HG02885 (cell line): ENCODE data around the gene ACTR8.
"Not testable (repeated sequence)": the region's sequence is repeated elsewhere in the genome, so short reads cannot be mapped to it uniquely, and the experiment has no call there.

Source experiments
- ATAC-seq: cut with Tn5 transposase; IDR thresholded peaks from one replicate; pipeline ENCODE4 v1.9.1; 2021; ENCODE audit warnings: mild to moderate bottlenecking; ENCODE audit not compliant: unreplicated experiment, poor library complexity

ACTR8 gene, protein sequence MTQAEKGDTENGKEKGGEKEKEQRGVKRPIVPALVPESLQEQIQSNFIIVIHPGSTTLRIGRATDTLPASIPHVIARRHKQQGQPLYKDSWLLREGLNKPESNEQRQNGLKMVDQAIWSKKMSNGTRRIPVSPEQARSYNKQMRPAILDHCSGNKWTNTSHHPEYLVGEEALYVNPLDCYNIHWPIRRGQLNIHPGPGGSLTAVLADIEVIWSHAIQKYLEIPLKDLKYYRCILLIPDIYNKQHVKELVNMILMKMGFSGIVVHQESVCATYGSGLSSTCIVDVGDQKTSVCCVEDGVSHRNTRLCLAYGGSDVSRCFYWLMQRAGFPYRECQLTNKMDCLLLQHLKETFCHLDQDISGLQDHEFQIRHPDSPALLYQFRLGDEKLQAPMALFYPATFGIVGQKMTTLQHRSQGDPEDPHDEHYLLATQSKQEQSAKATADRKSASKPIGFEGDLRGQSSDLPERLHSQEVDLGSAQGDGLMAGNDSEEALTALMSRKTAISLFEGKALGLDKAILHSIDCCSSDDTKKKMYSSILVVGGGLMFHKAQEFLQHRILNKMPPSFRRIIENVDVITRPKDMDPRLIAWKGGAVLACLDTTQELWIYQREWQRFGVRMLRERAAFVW

DNA sequence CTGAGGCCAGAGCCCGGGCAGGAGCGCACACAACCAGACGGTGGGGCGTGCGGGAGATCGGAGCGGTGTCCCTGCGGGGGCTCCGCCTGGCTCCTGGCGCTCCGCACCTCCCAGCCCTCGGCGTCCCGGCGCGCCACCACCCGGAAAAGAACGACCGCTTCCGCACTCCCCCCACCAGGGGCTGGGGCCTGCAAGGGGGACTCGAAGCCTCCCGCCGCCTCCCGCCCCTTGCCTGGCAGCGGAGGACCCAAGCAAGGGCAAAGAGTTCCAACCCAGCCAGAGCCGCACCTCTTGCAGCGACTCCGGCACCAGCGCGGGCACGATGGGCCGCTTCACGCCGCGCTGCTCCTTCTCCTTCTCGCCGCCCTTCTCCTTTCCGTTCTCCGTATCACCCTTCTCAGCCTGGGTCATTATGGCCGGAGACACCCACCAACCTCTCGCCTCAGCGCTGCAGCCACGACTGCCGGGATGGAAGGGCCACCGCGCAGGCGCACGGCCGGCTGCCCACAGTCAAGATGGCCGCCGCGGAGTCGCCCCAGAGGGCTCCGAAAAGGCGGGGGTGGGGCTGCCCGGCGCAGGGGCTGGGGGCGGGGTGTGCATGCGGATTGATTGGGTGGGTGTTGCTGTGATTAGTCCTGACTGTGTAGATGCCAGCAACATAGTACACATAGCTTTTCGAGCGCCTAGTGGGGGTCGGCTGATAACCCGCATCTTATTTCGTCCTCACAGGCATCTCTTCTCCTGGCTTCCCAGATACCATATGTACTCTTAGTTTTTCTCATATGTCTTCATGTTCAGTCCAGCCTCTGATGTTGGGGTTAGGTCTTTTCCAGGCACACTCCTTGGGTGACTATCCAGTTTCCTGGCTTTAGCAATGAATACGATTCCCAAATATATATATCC lies at the start of gene ACTR8:
ACTR8 (minus strand) TSS at position 462 of the 903 bp plus-strand sequence; CDS start at position 411, 51 bp downstream.
- ATAC-seq: peak; percentile 86

DNA sequence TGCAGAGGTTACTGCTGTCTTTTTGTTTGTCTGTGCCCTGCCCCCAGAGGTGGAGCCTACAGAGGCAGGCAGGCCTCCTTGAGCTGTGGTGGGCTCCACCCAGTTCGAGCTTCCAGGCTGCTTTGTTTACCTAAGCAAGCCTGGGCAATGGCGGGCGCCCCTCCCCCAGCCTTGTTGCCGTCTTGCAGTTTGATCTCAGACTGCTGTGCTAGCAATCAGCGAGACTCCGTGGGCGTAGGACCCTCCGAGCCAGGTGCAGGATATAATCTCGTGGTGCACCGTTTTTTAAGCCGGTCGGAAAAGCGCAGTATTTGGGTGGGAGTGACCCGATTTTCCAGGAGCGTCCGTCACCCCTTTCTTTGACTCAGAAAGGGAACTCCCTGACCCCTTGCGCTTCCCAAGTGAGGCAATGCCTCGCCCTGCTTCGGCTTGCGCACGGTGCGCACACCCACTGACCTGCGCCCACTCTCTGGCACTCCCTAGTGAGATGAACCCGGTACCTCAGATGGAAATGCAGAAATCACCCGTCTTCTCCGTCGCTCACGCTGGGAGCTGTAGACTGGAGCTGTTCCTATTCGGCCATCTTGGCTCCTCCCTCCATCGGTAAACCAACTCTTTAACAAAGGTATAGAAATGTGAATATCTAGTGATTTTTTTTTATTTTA lies 45.4 kb upstream of the ACTR8 start:
- not testable (repeated sequence) for ATAC-seq

DNA sequence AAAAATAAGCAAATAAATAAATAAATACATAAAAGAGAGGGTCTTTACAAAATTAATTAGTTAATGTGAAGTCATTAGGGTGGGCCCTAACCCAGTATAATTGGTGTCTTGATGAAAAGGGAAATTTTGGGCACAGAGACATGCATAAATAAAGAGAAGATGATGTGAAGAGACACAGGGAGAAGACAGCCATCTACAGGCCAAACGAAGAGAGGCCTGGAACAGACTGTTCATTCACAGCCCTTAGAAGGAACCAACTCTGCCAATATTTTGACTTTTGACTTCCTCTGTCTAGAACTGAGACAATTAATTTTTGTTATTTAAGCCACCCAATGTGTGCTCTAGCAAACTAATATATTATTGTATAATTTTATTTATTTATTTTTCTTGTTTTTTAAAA lies 39.3 kb upstream of the ACTR8 start:
- ATAC-seq: no peak

DNA sequence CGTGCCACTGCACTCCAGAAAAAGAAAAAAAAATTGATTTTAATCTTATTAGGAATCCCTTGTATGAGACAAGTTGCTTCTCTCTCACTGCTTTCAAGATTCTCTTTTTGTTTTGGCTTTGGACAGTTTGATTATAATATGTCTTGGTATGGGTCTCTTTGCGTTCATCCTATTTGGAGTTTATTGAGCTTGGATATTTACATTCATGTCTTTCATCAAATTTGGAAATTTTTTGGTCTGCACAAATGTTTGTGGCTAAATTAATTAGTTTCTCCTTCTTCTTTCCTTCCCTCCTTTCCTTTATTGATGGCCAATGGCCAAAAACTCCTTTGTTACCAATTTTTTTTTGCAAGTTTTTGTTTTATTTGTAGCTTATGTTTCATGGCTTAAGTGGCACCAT lies 37.8 kb upstream of the ACTR8 start:
- no peak for ATAC-seq

DNA sequence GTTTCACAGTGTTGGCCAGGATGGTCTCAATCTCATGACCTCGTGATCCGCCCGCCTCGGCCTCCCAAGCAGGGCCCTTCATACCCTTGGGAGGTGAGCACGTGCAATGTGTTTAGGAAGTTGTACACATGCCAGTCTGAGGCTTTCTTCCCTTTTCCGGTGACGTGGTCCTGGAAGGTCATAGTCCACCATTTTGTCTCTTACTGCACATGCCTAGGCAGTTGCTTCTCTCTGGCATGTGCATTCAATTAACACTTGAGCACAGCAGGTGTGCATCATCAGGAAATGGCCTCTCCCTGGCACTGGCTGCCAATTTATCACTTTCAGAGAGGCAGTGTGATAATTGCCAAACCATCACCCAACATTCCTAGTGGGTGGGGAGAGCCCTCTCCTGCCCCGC lies 31.4 kb upstream of the ACTR8 start:
- no peak for ATAC-seq

DNA sequence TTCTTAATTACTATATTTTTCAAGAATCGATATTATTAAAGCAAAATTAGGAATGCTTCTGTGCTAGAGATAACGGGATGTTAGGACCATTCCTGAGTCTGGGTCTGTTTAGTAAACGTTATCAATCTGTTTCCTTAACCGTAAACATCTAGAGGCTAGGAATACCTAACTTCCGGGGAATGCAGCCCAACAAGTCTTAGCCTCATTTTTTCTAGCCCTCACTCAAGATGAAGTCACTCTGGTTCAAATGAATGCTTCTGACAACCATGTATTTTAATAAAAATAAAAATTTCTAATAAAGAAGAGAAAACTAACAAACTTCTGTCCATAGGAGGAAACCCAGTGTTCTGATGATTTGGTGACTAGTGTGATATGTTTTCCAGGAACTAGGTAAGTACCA lies 20.8 kb upstream of the ACTR8 start:
- no peak for ATAC-seq

DNA sequence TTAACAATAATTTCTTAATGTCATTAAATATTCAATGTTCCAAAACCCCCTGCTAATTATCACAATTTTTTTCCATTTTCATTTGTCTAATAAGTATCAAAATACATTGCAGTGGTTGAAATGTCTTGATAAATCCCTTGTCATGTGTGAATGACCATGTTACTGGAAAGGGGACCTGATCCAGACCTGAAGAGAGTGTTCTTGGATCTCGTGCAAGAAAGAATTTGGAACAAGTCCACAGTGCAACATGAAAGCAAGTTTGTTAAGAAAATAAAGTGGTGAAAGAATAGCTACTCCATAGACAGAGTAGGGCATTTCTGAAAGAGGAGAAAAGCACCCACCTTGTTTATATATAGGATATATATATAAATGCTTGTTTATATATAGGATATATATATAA lies 20.1 kb upstream of the ACTR8 start:
- no peak for ATAC-seq

DNA sequence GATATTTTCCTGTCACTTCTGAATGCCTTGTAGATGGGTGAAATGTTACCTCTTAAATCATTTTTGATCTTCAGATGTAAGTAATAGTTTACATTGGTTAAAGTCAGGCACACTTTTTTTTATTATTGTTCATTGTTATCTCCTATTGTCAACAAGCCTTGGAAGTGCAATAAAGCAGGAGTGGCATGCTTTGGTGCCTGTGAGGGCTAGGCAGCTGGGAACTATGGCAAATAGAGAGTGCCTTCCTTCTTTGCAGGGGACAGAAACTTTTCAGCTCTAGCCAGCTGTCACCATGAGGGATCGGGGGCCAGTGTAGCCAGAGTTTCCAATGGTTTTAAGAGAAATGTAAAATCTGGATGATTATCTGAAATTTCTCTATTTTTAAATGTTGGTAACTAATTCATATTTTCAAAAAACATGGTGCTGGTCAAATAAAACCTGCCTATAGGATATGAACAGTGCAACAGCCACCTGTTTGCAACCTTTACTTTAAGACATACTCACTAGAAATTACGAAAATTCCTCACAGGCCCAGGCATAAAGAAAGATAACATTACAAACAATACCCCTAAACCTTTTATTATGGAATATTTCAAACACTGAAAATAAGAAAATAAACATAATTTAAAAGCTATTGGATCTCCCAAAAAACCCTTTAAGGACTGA lies 18.8 kb upstream of the ACTR8 start:
- no peak for ATAC-seq

DNA sequence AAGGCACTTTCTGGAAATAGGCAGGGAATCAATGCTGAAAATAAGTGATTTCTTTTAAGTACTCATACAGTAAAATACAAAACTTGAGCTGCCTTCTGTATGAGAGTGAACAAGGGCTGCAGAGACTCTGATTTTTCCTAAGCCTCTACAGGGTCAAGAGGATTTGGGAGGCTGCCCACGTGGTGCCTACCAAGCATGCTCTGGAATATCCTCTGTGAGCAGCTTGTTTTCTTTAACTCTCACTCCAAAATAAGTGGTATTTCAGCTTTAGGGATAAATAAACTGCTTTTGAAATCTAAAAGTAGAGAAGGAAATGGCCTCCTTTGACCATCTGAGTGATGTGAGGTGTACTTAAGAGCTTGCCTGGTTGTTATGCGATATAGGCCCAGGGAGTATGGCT lies 17.8 kb upstream of the ACTR8 start:
- ATAC-seq: no peak

DNA sequence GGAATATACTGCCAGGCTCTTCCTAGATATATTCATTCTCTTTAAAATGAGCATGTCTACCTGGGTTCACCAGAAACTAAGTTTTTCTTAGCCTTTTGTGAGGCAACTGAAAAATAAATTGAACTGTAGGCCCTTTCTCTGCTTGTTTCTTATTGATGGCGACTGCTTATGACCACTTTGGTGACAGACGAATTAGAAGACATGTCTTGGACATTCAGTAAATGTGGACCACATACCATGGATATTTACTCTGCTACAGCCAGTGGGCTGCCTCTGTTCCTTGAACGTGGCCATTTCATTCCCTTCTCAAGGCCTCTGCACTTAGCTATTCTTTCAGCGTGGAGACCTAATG lies 10.3 kb upstream of the ACTR8 start:
- ATAC-seq: no peak

DNA sequence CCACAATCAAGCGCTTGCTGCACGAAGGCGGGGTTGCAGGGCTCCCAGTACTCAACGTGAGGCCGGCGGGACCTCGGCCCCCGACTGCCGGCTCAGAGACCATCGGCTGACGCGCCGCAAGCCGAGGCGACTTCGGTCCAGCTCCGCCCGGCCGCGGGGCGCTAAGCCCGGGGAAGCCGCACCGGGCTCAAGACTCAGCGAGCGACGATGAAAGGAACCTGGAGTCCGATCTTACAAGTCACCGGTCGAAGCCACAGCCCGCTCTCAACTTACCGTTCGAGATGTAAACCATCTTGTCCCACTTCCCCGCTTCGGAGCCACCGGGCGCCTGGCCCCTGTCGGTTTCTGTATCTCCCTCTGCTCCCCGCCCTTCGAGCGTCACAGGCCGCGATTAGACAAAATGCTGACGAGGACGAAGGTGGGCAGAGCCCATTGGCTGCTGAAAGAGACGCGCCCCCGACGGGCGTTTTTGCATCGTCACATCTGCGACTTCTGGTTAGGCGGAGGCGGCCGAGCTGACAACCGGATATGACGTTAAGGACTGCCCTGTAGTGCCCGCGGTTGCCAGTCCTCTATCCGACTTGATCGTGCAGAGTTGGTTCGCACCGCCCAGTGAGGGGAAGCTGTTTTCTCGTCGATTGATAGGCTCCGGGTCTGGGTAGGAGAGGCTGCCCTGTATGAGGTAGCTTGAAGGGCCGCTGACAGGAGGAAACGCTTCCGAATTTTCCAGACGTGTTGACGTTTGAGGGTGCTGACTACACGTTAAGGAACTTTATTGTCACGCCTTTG lies 9.7 kb upstream of the ACTR8 start, which contains the start of gene SELENOK:
SELENOK (minus strand) TSS at position 363 of the 789 bp plus-strand sequence.
- peak; percentile 96 for ATAC-seq

DNA sequence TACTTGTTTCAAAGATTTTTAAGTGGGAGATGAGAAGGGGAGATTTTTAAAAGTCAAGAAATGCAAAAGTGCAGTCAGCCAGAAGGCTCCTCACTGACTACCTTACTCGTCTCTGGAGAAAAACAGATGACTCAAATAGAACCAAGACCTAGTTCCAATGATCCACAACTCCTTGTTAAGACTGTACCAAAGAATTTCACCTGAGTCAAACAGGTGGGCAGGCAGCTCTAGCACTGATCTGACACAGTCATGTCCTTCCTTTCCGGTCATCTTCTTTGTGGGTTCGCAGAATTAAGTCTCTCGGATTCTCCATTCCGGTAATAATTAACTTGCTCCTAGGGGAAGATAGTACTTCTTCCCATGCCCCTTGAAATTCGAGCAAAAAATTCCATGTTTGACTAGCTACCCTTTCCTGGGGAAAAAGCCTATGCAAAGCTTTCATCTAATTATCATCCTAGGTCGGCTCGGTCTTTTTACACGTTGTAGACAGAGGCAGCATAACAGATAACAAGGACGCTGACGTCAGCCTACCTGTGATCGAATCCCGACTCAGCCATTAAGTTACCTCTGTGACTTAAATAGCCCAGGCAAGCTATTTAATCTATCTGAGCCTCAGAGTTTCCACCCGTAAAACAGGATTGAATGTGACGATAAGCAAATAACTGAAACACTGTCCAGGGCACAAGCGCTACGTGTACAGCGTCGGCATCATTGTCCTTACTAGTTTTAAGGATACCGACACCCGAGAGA lies 8.9 kb upstream of the ACTR8 start:
- no peak for ATAC-seq

DNA sequence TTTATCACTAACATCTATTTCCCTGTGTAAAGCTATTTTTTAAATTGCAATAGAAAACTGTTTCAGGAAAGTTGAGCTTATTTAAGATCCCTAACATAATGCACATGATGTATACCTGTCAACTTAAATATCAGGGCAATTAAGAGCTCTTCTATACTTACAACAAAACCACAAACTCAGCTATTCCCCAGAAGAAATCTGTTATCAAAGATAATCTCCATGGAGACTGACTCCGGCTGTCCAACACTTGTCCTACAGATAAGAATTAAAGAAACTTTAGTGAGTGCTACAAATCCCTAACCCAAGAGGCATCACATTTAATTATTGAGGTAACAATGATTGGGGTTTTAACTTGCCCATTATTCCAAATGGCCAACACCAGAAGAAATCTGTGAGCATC lies 6.3 kb upstream of the ACTR8 start:
- ATAC-seq: no peak

DNA sequence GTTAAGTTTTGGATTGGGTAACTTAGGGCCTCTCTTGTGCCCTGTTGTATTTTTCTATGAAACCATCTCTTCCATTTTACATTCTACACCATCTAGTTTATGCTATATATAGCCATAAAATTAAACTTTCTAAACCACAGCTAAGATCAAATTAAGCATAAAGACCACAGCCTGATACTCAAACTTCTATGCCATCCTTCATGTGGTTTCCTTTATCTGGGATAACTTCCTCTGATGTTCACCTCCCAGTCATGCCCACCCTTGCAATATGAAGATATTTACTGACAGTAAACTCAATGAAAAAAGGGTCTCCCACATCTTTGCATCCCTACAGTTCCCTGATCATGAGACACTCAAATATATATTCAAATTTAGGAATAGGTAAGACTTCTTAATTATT lies 5.5 kb upstream of the ACTR8 start:
- no peak for ATAC-seq

DNA sequence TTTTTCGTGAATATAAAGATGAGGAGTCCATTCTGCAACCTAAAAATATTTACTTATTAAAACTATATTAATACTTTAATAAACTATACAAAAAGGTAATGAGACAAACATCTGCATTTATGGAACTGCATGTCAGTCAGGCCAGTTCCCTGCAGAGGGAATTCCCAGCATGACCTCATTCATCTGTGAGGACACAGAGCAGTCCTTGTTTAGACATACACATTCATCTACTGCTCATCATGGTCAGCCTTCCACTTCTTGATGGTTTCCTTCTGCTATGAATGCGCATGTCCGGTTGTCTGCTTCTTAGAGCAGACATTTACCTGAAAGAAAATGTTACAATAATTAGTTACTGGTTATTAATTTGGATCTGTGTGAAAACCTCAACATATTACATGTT lies 3.3 kb upstream of the ACTR8 start:
- ATAC-seq: no peak

DNA sequence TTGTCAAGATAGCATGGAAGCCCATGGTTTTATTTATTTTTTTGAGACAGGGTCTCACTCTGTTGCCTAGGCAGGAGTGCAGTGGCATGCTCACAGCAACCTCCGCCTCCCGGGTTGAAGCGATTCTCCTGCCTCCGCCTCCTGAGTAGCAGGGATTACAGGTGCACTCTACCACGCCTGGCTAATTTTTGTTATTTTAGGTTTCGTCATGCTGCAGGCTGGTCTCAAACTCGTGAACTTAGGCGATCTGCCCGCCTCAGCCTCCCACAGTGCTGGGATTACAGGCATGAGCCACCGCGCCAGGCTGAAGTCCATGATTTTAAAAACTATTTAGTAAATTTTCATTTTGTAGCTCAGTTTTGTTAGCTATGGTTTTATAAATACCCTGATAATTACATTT lies 2.7 kb upstream of the ACTR8 start:
- no peak for ATAC-seq

DNA sequence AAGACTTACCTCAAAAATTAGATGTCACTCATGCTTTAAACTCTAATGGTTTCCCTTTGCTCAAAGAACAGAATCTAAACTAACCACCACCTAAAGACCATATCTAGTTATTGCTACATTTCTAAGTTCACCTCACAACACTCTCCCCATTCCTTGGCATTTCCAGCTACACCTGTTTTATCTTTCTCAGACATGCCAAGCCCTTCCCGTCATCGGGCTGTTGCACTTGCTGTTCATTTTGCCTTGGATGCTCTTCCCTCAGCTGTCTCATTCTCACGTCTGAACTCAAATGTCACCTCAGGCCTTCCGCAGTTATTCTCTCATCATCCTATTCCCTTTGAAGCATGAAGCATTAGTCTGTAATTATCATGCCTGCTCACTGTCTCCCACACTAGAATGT lies 1.1 kb upstream of the ACTR8 start:
- no peak for ATAC-seq
